OCI-LY7 (cell line): ENCODE measurements around the gene ADAMTSL4.

Experiments used
- EZH2phosphoT487 ChIP-seq: fragments of 200-600 bp; sonication (generic); IDR thresholded peaks from 2 replicates; pipeline ENCODE4 v1.6.1; 2018; ENCODE audit warnings: low read depth, borderline replicate concordance, mild to moderate bottlenecking, mixed run types, antibody characterized with exemption, low read length, moderate library complexity, mixed read lengths
- TF ChIP-seq, protein P1 (sequence below): fragments of 200-600 bp; sonication (generic); conservative IDR thresholded peaks from 2 replicates; pipeline ENCODE4 v1.5.1; 2014; ENCODE audit warnings: mild to moderate bottlenecking, antibody characterized with exemption, low read length, moderate library complexity, mixed read lengths

DNA sequence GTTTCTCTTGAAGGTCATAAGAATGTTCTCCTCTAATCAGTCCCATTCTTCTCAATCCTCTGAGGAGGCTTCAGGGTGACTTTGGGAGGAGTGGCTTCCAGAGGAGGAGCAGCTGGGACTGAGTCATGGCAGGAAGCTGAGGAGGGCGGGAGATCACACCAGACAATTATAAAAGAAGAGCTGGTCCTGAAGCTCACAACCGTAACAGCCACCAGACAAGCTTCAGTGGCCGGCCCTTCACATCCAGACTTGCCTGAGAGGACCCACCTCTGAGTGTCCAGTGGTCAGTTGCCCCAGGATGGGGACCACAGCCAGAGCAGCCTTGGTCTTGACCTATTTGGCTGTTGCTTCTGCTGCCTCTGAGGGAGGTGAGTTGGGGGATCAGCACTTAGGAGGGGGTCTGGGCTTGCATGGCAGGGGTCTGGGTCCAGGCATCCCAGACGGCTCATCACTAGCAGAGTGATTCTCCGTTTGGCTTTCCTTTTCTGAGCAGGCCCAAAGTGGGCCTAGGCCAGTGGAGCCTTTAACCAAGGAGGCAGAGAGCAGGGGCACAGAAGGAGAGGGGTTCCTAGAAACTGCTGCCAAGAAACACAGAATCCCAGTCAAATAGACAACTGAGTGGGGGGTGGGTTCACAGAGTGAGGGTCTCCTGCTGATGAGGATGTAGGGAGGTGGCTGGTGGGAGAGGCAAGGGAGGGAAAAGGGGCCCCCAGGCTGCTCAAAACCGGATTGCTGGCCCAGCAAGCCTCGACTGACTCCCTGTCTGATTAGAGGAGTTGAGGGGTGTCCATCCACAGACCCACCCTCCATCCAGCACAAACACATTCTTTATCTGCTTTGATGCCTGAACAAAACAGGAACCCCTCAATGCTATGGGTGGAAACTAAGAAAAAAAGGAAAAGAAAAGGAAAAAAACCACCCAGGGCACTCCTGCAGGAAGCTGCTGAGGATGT is 41.0 kb upstream of the ADAMTSL4 start, which contains the start of gene ECM1:
- TF ChIP-seq, protein P1, sequence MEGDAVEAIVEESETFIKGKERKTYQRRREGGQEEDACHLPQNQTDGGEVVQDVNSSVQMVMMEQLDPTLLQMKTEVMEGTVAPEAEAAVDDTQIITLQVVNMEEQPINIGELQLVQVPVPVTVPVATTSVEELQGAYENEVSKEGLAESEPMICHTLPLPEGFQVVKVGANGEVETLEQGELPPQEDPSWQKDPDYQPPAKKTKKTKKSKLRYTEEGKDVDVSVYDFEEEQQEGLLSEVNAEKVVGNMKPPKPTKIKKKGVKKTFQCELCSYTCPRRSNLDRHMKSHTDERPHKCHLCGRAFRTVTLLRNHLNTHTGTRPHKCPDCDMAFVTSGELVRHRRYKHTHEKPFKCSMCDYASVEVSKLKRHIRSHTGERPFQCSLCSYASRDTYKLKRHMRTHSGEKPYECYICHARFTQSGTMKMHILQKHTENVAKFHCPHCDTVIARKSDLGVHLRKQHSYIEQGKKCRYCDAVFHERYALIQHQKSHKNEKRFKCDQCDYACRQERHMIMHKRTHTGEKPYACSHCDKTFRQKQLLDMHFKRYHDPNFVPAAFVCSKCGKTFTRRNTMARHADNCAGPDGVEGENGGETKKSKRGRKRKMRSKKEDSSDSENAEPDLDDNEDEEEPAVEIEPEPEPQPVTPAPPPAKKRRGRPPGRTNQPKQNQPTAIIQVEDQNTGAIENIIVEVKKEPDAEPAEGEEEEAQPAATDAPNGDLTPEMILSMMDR: no peak
- no peak for TF ChIP-seq EZH2phosphoT487
